GM23338 (cell line): ENCODE measurements around the gene OR6V1. TPM values are rescaled to one million over a fixed set of nuclear protein-coding genes. Genes with fewer than 3 reads are reported as not detected.

ENCODE experiments used
- ATAC-seq: fragments of 200-7000 bp; cut with Tn5 transposase; 3 replicates; pipeline ENCODE4 v1.9.1; 2020
- DNase-seq: peaks from one replicate; pipeline ENCODE4 v3.0.0-alpha.2; 2015; ENCODE audit warnings: low spot score
- H2AFZ ChIP-seq: fragments of 200-600 bp; sonication (generic); 2 replicates; pipeline ENCODE4 v1.8.0; 2016; ENCODE audit warnings: antibody characterized with exemption, mild to moderate bottlenecking, moderate library complexity
- H3F3A ChIP-seq: fragments of 200-600 bp; sonication (generic); replicated peaks from 2 replicates; pipeline ENCODE4 v1.8.0; 2017; ENCODE audit warnings: antibody characterized with exemption, mixed run types, low read depth
- H3K27ac ChIP-seq: fragments of 200-600 bp; sonication (generic); 2 replicates; pipeline ENCODE4 v1.6.1; 2016; ENCODE audit warnings: low read depth
- H3K27me3 ChIP-seq: fragments of 200-600 bp; sonication (generic); 2 replicates; pipeline ENCODE4 v1.8.0; 2016; ENCODE audit warnings: mild to moderate bottlenecking, mixed run types, moderate library complexity; ENCODE audit not compliant: insufficient read depth
- H3K36me3 ChIP-seq: fragments of 200-600 bp; sonication (generic); 2 replicates; pipeline ENCODE4 v1.8.0; 2016; ENCODE audit warnings: mild to moderate bottlenecking; ENCODE audit not compliant: insufficient read depth
- H3K4me1 ChIP-seq: fragments of 200-600 bp; sonication (generic); 2 replicates; pipeline ENCODE4 v1.8.0; 2016; ENCODE audit warnings: mild to moderate bottlenecking, moderate library complexity; ENCODE audit not compliant: insufficient read depth
- H3K4me2 ChIP-seq: fragments of 200-600 bp; sonication (generic); 2 replicates; pipeline ENCODE4 v1.7.1; 2017; ENCODE audit warnings: mixed run types
- H3K4me3 ChIP-seq: fragments of 200-600 bp; sonication (generic); 2 replicates; pipeline ENCODE4 v1.6.1; 2016; ENCODE audit warnings: mixed run types
- H3K79me2 ChIP-seq: fragments of 200-600 bp; sonication (generic); replicated peaks from 2 replicates; pipeline ENCODE4 v1.8.0; 2017; ENCODE audit warnings: mild to moderate bottlenecking; ENCODE audit not compliant: insufficient read depth
- H3K9me2 ChIP-seq: fragments of 200-600 bp; sonication (generic); 2 replicates; pipeline ENCODE4 v1.8.0; 2017; ENCODE audit not compliant: insufficient read depth
- H4K20me1 ChIP-seq: fragments of 200-600 bp; sonication (generic); replicated peaks from 2 replicates; pipeline ENCODE4 v1.8.0; 2017; ENCODE audit warnings: mild to moderate bottlenecking; ENCODE audit not compliant: insufficient read depth
- H3K27ac Mint-ChIP-seq: 2 replicates; pipeline ENCODE4 v1.8.0; 2020; ENCODE audit warnings: inconsistent platforms, mild to moderate bottlenecking, moderate library complexity, mixed read lengths
- H3K27me3 Mint-ChIP-seq: 3 replicates; pipeline ENCODE4 v1.8.0; 2022; ENCODE audit warnings: low read depth, mild to moderate bottlenecking, moderate library complexity, mixed read lengths, inconsistent platforms; ENCODE audit not compliant: insufficient read depth, poor library complexity
- H3K36me3 Mint-ChIP-seq: 3 replicates; pipeline ENCODE4 v1.8.0; 2021; ENCODE audit warnings: low read depth, mild to moderate bottlenecking, inconsistent platforms, moderate library complexity, mixed read lengths
- H3K4me1 Mint-ChIP-seq: 3 replicates; pipeline ENCODE4 v1.8.0; 2020; ENCODE audit warnings: mild to moderate bottlenecking, inconsistent platforms, mixed read lengths
- H3K4me3 Mint-ChIP-seq: 3 replicates; pipeline ENCODE4 v1.8.0; 2021; ENCODE audit warnings: moderate library complexity, mild to moderate bottlenecking, inconsistent platforms, mixed read lengths
- H3K9me3 Mint-ChIP-seq: 3 replicates; pipeline ENCODE4 v1.8.0; 2020; ENCODE audit warnings: moderate library complexity, mild to moderate bottlenecking, inconsistent platforms, mixed read lengths
- CREB1 ChIP-seq: fragments of 250-450 bp; sonication (Bioruptor Pico); IDR thresholded peaks from 2 replicates; pipeline ENCODE4 v1.5.0; 2020; ENCODE audit warnings: low read depth, mild to moderate bottlenecking, moderate library complexity
- EZH2 ChIP-seq: fragments of 200-600 bp; sonication (generic); IDR thresholded peaks from one replicate; pipeline ENCODE4 v1.8.0; 2017; ENCODE audit warnings: antibody characterized with exemption, mild to moderate bottlenecking, low read depth; ENCODE audit not compliant: unreplicated experiment
- EZH2phosphoT487 ChIP-seq: fragments of 200-600 bp; sonication (generic); IDR thresholded peaks from one replicate; pipeline ENCODE4 v1.8.1; 2018; ENCODE audit warnings: antibody characterized with exemption; ENCODE audit not compliant: unreplicated experiment
- JUNB ChIP-seq: IDR thresholded peaks from one replicate; pipeline ENCODE4 v1.6.1; 2016; ENCODE audit warnings: antibody characterized with exemption; ENCODE audit not compliant: unreplicated experiment
- NANOG ChIP-seq: IDR thresholded peaks from 2 replicates; pipeline ENCODE4 v1.6.1; 2016; ENCODE audit warnings: antibody characterized with exemption, borderline replicate concordance
- POLR2AphosphoS5 ChIP-seq: IDR thresholded peaks from 2 replicates; pipeline ENCODE4 v1.6.1; 2016; ENCODE audit warnings: antibody characterized with exemption, low read depth
- STAT1 ChIP-seq: IDR thresholded peaks from one replicate; pipeline ENCODE4 v1.6.1; 2016; ENCODE audit warnings: antibody characterized with exemption; ENCODE audit not compliant: unreplicated experiment
- ZNF114 ChIP-seq: fragments of 250-450 bp; sonication (Bioruptor Pico); IDR thresholded peaks from 2 replicates; pipeline ENCODE4 v1.5.0; 2020; ENCODE audit warnings: mild to moderate bottlenecking, moderate library complexity
- ZNF331 ChIP-seq: fragments of 250-450 bp; sonication (Bioruptor Pico); IDR thresholded peaks from 2 replicates; pipeline ENCODE4 v1.5.0; 2020; ENCODE audit warnings: low read depth, mild to moderate bottlenecking, moderate library complexity
- polyA plus RNA-seq: library from polyadenylated mRNA; unstranded; fragments of >200 nt; fragmentation: Nextera tagmentation; extraction: Ambion mirVana; gene quantifications from 2 replicates; pipeline ENCODE4 v1.2.1, GENCODE V29; 2016
- total RNA-seq: library from RNA; depleted of rRNA; stranded (reverse); fragments of >200 nt; shearing (Covaris generic); gene quantifications from 2 replicates; pipeline ENCODE4 v1.2.3, GENCODE V29; 2014
- TF ChIP-seq, protein P1 (sequence below), 2 experiments: fragments of 200-600 bp in 1 of 2; sonication (generic) in 1 of 2; conservative IDR thresholded peaks; 2 replicates each; pipeline versions ENCODE4 v1.5.1 to v1.6.1; 2016 to 2017; ENCODE audit warnings: antibody characterized with exemption in 2 of 2, low read depth in 2 of 2, mild to moderate bottlenecking in 2 of 2, moderate library complexity in 1 of 2
- TF ChIP-seq, protein P2 (sequence below): IDR thresholded peaks from 2 replicates; pipeline ENCODE4 v1.6.1; 2016; ENCODE audit warnings: antibody characterized with exemption
- TF ChIP-seq, protein P3 (sequence below): fragments of 250-450 bp; sonication (Bioruptor Pico); IDR thresholded peaks from 2 replicates; pipeline ENCODE4 v1.5.0; 2020; ENCODE audit warnings: mild to moderate bottlenecking, moderate library complexity

The OR6V1 gene
- total and polyA plus RNA-seq, 2 experiments from 2014 or later: not detected

DNA sequence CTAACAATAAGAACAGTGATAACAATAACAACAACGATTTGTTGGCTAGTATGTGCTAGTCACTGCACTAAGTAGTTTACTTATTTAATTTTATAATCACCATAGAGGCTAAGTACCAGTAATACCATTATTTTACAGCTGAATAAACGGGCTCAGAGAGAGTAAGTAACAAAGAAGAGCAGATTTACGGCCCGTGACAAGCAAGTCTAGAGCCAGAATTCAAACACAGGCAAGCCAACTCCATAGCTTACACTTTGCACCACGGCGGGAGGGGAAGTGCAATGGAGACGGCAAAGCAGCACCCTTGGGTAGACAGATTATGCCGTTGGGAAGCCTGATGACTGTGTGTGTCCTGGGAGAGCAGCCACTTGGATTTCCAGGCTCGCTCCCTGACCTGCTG, 1.2 kb upstream of the OR6V1 start:
- Histone ChIP-seq H3F3A (no peaks in the 10 kb centered on the region), H3K4me2 (no peak overlapping the region), H2AFZ (0 out of 2 replicates have a peak overlapping the region, but pooled peaks have one; percentile 59), H3K36me3 (no peaks in the 10 kb centered on the region), H3K4me3 (no peak overlapping the region), H3K27me3 (no peaks in the 10 kb centered on the region), H3K4me1 (no peaks in the 10 kb centered on the region), H3K9me2 (no peaks in the 10 kb centered on the region), H3K79me2 (no peaks in the 10 kb centered on the region), H3K27ac (no peak overlapping the region), H4K20me1 (no peaks in the 10 kb centered on the region)
- H3K9me3 Mint-ChIP-seq: no peaks in the 10 kb centered on the region
- no peaks in the 10 kb centered on the region for H3K36me3 Mint-ChIP-seq
- no peak overlapping the region for H3K27ac Mint-ChIP-seq
- no peak for TF ChIP-seq NANOG
- TF ChIP-seq, protein P1, sequence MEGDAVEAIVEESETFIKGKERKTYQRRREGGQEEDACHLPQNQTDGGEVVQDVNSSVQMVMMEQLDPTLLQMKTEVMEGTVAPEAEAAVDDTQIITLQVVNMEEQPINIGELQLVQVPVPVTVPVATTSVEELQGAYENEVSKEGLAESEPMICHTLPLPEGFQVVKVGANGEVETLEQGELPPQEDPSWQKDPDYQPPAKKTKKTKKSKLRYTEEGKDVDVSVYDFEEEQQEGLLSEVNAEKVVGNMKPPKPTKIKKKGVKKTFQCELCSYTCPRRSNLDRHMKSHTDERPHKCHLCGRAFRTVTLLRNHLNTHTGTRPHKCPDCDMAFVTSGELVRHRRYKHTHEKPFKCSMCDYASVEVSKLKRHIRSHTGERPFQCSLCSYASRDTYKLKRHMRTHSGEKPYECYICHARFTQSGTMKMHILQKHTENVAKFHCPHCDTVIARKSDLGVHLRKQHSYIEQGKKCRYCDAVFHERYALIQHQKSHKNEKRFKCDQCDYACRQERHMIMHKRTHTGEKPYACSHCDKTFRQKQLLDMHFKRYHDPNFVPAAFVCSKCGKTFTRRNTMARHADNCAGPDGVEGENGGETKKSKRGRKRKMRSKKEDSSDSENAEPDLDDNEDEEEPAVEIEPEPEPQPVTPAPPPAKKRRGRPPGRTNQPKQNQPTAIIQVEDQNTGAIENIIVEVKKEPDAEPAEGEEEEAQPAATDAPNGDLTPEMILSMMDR (conservative IDR thresholded peaks at IDR 0.05; ENCODE audit: low read depth in 2 of 2): no peak
- TF ChIP-seq EZH2phosphoT487: no peak
- TF ChIP-seq, protein P2, sequence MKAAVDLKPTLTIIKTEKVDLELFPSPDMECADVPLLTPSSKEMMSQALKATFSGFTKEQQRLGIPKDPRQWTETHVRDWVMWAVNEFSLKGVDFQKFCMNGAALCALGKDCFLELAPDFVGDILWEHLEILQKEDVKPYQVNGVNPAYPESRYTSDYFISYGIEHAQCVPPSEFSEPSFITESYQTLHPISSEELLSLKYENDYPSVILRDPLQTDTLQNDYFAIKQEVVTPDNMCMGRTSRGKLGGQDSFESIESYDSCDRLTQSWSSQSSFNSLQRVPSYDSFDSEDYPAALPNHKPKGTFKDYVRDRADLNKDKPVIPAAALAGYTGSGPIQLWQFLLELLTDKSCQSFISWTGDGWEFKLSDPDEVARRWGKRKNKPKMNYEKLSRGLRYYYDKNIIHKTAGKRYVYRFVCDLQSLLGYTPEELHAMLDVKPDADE: no peak
- no peak for TF ChIP-seq ZNF331 (CRISPR knock-in tag)
- no peaks in the 10 kb centered on the region for H3K4me1 Mint-ChIP-seq
- H3K4me3 Mint-ChIP-seq: no peak overlapping the region
- no peak for DNase-seq
- H3K27me3 Mint-ChIP-seq: peaks cover 2% of the 10 kb centered on the region
- no peak for ATAC-seq

DNA sequence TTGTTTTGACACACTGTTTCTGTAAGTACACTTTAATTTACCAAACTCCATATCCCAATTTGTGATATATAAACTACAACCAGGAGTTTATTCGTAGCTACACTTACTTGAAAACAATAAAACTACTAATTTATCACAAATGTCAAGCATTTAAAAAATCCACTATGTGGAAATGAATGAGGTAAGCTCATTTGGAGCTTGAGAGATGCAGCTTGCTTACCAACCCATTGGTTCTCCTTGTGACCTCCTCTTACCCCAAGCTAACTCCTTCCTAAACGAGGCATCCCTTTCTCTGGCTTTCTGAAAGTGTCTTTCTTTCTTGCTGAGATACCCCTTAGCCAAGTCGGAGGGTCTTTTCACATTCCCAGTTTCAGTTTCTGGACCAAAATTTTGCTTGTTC, 2.5 kb downstream of the OR6V1 start:
- Histone ChIP-seq H3F3A (no peaks in the 10 kb centered on the region), H3K27ac (no peak overlapping the region), H3K4me1 (no peaks in the 10 kb centered on the region), H2AFZ (no peak overlapping the region), H3K9me2 (0 out of 2 replicates have a peak, but pooled peaks cover 4% of the 10 kb centered on the region), H4K20me1 (no peaks in the 10 kb centered on the region), H3K4me2 (no peak overlapping the region), H3K79me2 (no peaks in the 10 kb centered on the region), H3K27me3 (no peaks in the 10 kb centered on the region), H3K4me3 (no peak overlapping the region), H3K36me3 (no peaks in the 10 kb centered on the region)
- no peaks in the 10 kb centered on the region; the same call in 2 of the 3 replicates for H3K9me3 Mint-ChIP-seq
- no peaks in the 10 kb centered on the region for H3K27me3 Mint-ChIP-seq
- H3K4me3 Mint-ChIP-seq: no peak overlapping the region
- ATAC-seq (no peak), DNase-seq (no peak)
- H3K27ac Mint-ChIP-seq: no peak overlapping the region
- H3K4me1 Mint-ChIP-seq: no peaks in the 10 kb centered on the region
- H3K36me3 Mint-ChIP-seq: no peaks in the 10 kb centered on the region
- TF ChIP-seq ZNF331 (CRISPR knock-in tag): no peak
- TF ChIP-seq ZNF114 (CRISPR knock-in tag): no peak
- no peak for TF ChIP-seq EZH2
- no peak for TF ChIP-seq STAT1
- no peak for TF ChIP-seq JUNB
- no peak for TF ChIP-seq CREB1 (CRISPR knock-in tag)
- no peak for TF ChIP-seq EZH2phosphoT487
- TF ChIP-seq, protein P3, sequence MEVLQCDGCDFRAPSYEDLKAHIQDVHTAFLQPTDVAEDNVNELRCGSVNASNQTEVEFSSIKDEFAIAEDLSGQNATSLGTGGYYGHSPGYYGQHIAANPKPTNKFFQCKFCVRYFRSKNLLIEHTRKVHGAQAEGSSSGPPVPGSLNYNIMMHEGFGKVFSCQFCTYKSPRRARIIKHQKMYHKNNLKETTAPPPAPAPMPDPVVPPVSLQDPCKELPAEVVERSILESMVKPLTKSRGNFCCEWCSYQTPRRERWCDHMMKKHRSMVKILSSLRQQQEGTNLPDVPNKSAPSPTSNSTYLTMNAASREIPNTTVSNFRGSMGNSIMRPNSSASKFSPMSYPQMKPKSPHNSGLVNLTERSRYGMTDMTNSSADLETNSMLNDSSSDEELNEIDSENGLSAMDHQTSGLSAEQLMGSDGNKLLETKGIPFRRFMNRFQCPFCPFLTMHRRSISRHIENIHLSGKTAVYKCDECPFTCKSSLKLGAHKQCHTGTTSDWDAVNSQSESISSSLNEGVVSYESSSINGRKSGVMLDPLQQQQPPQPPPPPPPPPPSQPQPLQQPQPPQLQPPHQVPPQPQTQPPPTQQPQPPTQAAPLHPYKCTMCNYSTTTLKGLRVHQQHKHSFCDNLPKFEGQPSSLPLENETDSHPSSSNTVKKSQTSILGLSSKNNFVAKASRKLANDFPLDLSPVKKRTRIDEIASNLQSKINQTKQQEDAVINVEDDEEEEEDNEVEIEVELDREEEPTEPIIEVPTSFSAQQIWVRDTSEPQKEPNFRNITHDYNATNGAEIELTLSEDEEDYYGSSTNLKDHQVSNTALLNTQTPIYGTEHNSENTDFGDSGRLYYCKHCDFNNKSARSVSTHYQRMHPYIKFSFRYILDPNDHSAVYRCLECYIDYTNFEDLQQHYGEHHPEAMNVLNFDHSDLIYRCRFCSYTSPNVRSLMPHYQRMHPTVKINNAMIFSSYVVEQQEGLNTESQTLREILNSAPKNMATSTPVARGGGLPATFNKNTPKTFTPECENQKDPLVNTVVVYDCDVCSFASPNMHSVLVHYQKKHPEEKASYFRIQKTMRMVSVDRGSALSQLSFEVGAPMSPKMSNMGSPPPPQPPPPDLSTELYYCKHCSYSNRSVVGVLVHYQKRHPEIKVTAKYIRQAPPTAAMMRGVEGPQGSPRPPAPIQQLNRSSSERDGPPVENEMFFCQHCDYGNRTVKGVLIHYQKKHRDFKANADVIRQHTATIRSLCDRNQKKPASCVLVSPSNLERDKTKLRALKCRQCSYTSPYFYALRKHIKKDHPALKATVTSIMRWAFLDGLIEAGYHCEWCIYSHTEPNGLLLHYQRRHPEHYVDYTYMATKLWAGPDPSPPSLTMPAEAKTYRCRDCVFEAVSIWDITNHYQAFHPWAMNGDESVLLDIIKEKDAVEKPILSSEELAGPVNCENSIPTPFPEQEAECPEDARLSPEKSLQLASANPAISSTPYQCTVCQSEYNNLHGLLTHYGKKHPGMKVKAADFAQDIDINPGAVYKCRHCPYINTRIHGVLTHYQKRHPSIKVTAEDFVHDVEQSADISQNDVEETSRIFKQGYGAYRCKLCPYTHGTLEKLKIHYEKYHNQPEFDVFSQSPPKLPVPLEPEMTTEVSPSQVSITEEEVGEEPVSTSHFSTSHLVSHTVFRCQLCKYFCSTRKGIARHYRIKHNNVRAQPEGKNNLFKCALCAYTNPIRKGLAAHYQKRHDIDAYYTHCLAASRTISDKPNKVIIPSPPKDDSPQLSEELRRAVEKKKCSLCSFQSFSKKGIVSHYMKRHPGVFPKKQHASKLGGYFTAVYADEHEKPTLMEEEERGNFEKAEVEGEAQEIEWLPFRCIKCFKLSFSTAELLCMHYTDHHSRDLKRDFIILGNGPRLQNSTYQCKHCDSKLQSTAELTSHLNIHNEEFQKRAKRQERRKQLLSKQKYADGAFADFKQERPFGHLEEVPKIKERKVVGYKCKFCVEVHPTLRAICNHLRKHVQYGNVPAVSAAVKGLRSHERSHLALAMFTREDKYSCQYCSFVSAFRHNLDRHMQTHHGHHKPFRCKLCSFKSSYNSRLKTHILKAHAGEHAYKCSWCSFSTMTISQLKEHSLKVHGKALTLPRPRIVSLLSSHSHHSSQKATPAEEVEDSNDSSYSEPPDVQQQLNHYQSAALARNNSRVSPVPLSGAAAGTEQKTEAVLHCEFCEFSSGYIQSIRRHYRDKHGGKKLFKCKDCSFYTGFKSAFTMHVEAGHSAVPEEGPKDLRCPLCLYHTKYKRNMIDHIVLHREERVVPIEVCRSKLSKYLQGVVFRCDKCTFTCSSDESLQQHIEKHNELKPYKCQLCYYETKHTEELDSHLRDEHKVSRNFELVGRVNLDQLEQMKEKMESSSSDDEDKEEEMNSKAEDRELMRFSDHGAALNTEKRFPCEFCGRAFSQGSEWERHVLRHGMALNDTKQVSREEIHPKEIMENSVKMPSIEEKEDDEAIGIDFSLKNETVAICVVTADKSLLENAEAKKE (CRISPR knock-in tag): no peak
- no peak for TF ChIP-seq POLR2AphosphoS5
